H1 (cell line): ENCODE data around the gene APOBEC3C. TPM values are rescaled to one million over a fixed set of nuclear protein-coding genes. Genes with fewer than 3 reads are reported as not detected.

ENCODE experiments used
- CTCF ChIA-PET: fragments of 300-600 bp; sonication (Branson Sonifier 250); formaldehyde crosslinking; loops from one replicate; lab custom pipeline; 2021; ENCODE audit not compliant: partially characterized antibody; lab: Charles Lee
- POLR2A ChIA-PET: fragments of 300-600 bp; sonication (Branson Sonifier 250); formaldehyde crosslinking; loops from one replicate; lab custom pipeline; 2021; ENCODE audit warnings: inconsistent platforms; ENCODE audit not compliant: partially characterized antibody; lab: Charles Lee
- DNase-seq, 2 experiments: peaks; one replicate each; pipeline versions ENCODE4 v3.0.0 to v3.0.0-alpha.2; 2010 to 2022; ENCODE audit warnings: low spot score in 2 of 2, low read depth in 1 of 2, mixed read lengths in 1 of 2
- FAIRE-seq: peaks from 2 replicates; lab custom pipeline; 2011; peaks lifted over from hg19 to GRCh38; lab: Jason Lieb, UNC
- H2AFZ ChIP-seq: 2 replicates; pipeline ENCODE4 v1.8.1; 2012; ENCODE audit warnings: low read length, inconsistent platforms
- H2AK5ac ChIP-seq: 2 replicates; pipeline ENCODE4 v1.6.1; 2013; ENCODE audit warnings: low read depth, low read length
- H2BK120ac ChIP-seq: replicated peaks from 2 replicates; pipeline ENCODE3; 2013; ENCODE audit warnings: low read depth, low read length, inconsistent platforms
- H2BK12ac ChIP-seq: 2 replicates; pipeline ENCODE4 v1.6.1; 2013; ENCODE audit warnings: low read depth, low read length
- H2BK15ac ChIP-seq: 2 replicates; pipeline ENCODE4 v1.6.1; 2013; ENCODE audit warnings: low read length
- H2BK20ac ChIP-seq: 2 replicates; pipeline ENCODE4 v1.6.1; 2013; ENCODE audit warnings: low read length
- H2BK5ac ChIP-seq: 2 replicates; pipeline ENCODE4 v1.6.1; 2013; ENCODE audit warnings: low read depth, low read length
- H3K14ac ChIP-seq: 2 replicates; pipeline ENCODE4 v1.6.1; 2013; ENCODE audit warnings: inconsistent platforms; ENCODE audit not compliant: insufficient read length
- H3K18ac ChIP-seq: 2 replicates; pipeline ENCODE4 v1.6.1; 2013; ENCODE audit warnings: low read length; ENCODE audit errors: extremely low read depth
- H3K23ac ChIP-seq: 2 replicates; pipeline ENCODE4 v1.6.1; 2013; ENCODE audit warnings: inconsistent platforms; ENCODE audit not compliant: insufficient read length
- H3K23me2 ChIP-seq: 2 replicates; pipeline ENCODE4 v1.6.1; 2013; ENCODE audit warnings: low read depth, low read length
- H3K27ac ChIP-seq: 2 replicates; pipeline ENCODE4 v1.6.1; 2011; ENCODE audit warnings: low read depth, low read length, inconsistent platforms
- H3K27me3 ChIP-seq, 4 experiments: replicated peaks in 1 of 4; 1 replicate in 1 of 4; 2 replicates in 3 of 4; pipeline versions ENCODE4 v1.6.1 to v1.8.1; 2011 to 2013; ENCODE audit warnings: low read length in 3 of 4, mild to moderate bottlenecking in 3 of 4, inconsistent platforms in 2 of 4, mixed read lengths in 2 of 4, moderate library complexity in 1 of 4; ENCODE audit not compliant: control insufficient read depth in 3 of 4, insufficient read depth in 3 of 4; ENCODE audit errors: extremely low read depth in 1 of 4
- H3K36me3 ChIP-seq, 4 experiments: 2 replicates each; pipeline versions ENCODE4 v1.6.1 to v1.8.1; 2011 to 2013; ENCODE audit warnings: mild to moderate bottlenecking in 4 of 4, low read length in 3 of 4, moderate library complexity in 2 of 4, control low read depth in 1 of 4, inconsistent platforms in 1 of 4; ENCODE audit not compliant: insufficient read depth in 4 of 4, control insufficient read depth in 2 of 4
- H3K4ac ChIP-seq: replicated peaks from 2 replicates; pipeline ENCODE3; 2013; ENCODE audit warnings: low read length, low read depth, mixed read lengths, inconsistent platforms; ENCODE audit not compliant: insufficient read length
- H3K4me1 ChIP-seq, 4 experiments: replicated peaks in 1 of 4; 1 replicate in 1 of 4; 2 replicates in 3 of 4; pipeline versions ENCODE4 v1.6.1 to v1.8.1; 2011 to 2013; ENCODE audit warnings: low read length in 3 of 4, inconsistent platforms in 2 of 4, mixed read lengths in 1 of 4; ENCODE audit not compliant: insufficient read depth in 4 of 4, control insufficient read depth in 3 of 4
- H3K4me2 ChIP-seq, 2 experiments: 2 replicates each; pipeline versions ENCODE4 v1.6.1 to v1.8.1; 2011 to 2013; ENCODE audit warnings: low read depth in 2 of 2, low read length in 2 of 2, control low read depth in 1 of 2, inconsistent platforms in 1 of 2, mild to moderate bottlenecking in 1 of 2; ENCODE audit not compliant: insufficient read depth in 1 of 2
- H3K4me3 ChIP-seq, 4 experiments: fragments of 200-600, 300-600 bp in 1 of 4; sonication (generic), shearing (Covaris generic), sonication (Bioruptor Twin) in 1 of 4; 2 replicates each; pipeline versions ENCODE4 v1.5.1 to v1.8.1; 2011 to 2016; ENCODE audit warnings: low read length in 4 of 4, low read depth in 3 of 4, control low read depth in 2 of 4, inconsistent platforms in 2 of 4, mild to moderate bottlenecking in 2 of 4, mixed read lengths in 1 of 4, moderate library complexity in 1 of 4; ENCODE audit not compliant: insufficient read depth in 2 of 4; ENCODE audit errors: extremely low read depth in 1 of 4
- H3K56ac ChIP-seq: replicated peaks from 2 replicates; pipeline ENCODE3; 2013; ENCODE audit warnings: low read depth, mild to moderate bottlenecking, mixed read lengths, low read length, inconsistent platforms; ENCODE audit not compliant: insufficient read length
- H3K79me1 ChIP-seq: 2 replicates; pipeline ENCODE4 v1.6.1; 2013; ENCODE audit warnings: low read depth, low read length, control low read depth
- H3K79me2 ChIP-seq, 2 experiments: 2 replicates each; pipeline versions ENCODE4 v1.6.1 to v1.8.1; 2012 to 2013; ENCODE audit warnings: low read length in 2 of 2, mild to moderate bottlenecking in 2 of 2, inconsistent platforms in 1 of 2; ENCODE audit not compliant: insufficient read depth in 2 of 2, control insufficient read depth in 1 of 2
- H3K9ac ChIP-seq, 4 experiments: replicated peaks in 1 of 4; 1 replicate in 1 of 4; 2 replicates in 3 of 4; pipeline versions ENCODE4 v1.6.1 to v1.8.1; 2011 to 2013; ENCODE audit warnings: low read depth in 3 of 4, low read length in 3 of 4, control low read depth in 2 of 4, mild to moderate bottlenecking in 2 of 4, moderate library complexity in 2 of 4, inconsistent platforms in 1 of 4; ENCODE audit errors: extremely low read depth in 1 of 4
- H3K9me3 ChIP-seq, 2 experiments: 2 replicates each; pipeline versions ENCODE4 v1.6.1 to v1.8.1; 2012 to 2013; ENCODE audit warnings: mild to moderate bottlenecking in 2 of 2, moderate library complexity in 2 of 2, control low read depth in 1 of 2, inconsistent platforms in 1 of 2, low read depth in 1 of 2, low read length in 1 of 2, mixed read lengths in 1 of 2; ENCODE audit not compliant: insufficient read depth in 2 of 2
- H4K20me1 ChIP-seq, 2 experiments: replicated peaks in 1 of 2; 2 replicates each; pipeline versions ENCODE3 to v1.8.1; 2011 to 2013; ENCODE audit warnings: inconsistent platforms in 2 of 2, low read length in 2 of 2, mild to moderate bottlenecking in 1 of 2; ENCODE audit not compliant: insufficient read depth in 2 of 2, control insufficient read depth in 1 of 2
- H4K5ac ChIP-seq: 2 replicates; pipeline ENCODE4 v1.6.1; 2013; ENCODE audit warnings: low read length, low read depth, mixed read lengths, inconsistent platforms; ENCODE audit not compliant: insufficient read length
- H4K8ac ChIP-seq: 2 replicates; pipeline ENCODE4 v1.8.0; 2013; ENCODE audit warnings: mild to moderate bottlenecking, moderate library complexity, low read length, inconsistent platforms; ENCODE audit not compliant: insufficient read depth; ENCODE audit errors: extremely low read depth
- H4K91ac ChIP-seq: replicated peaks from 2 replicates; pipeline ENCODE3; 2013; ENCODE audit warnings: low read length, mixed read lengths, inconsistent platforms; ENCODE audit not compliant: insufficient read length
- CHD2 ChIP-seq: IDR thresholded peaks from 2 replicates; pipeline ENCODE4 v1.6.1; 2012; ENCODE audit warnings: low read length, improper control_type of control experiment
- EP300 ChIP-seq, 2 experiments: IDR thresholded peaks; 1 replicate in 1 of 2; 2 replicates in 1 of 2; pipeline ENCODE4 v1.6.1; 2011 to 2012; ENCODE audit warnings: low read depth in 2 of 2, low read length in 2 of 2, mild to moderate bottlenecking in 2 of 2, borderline replicate concordance in 1 of 2, inconsistent platforms in 1 of 2, moderate library complexity in 1 of 2
- KDM1A ChIP-seq: fragments of 200-600, 300-600 bp; sonication (generic); IDR thresholded peaks from 2 replicates; pipeline ENCODE4 v1.7.1; 2016; ENCODE audit warnings: mild to moderate bottlenecking, low read length, borderline replicate concordance
- SP4 ChIP-seq: IDR thresholded peaks from 2 replicates; pipeline ENCODE4 v1.6.1; 2012; ENCODE audit warnings: low read length, inconsistent platforms
- WGBS, 2 experiments: shearing (Covaris generic) in 1 of 2; methylation state at CpG; one replicate each; pipeline versions ENCODE4 v1.1.6 to v1.1.7; 2013 to 2015; ENCODE audit warnings: low lambda C conversion rate in 2 of 2, mixed read lengths in 2 of 2, inconsistent platforms in 1 of 2, low coverage in 1 of 2, missing lambda C conversion rate in 1 of 2; ENCODE audit not compliant: insufficient replicate concordance in 2 of 2, insufficient coverage in 1 of 2, insufficient read length in 1 of 2; ENCODE audit errors: extremely low coverage in 1 of 2, missing lambda C conversion rate in 1 of 2; 5-methylcytosine and 5-hydroxymethylcytosine counted together
- polyA plus RNA-seq, 7 experiments: library from polyadenylated mRNA; depleted of rRNA in 3 of 7; stranded (reverse) in 5 of 7; unstranded in 2 of 7; fragments of >200 nt in 5 of 7; fragments of 200-250 nt in 2 of 7; gene quantifications; 1 replicate in 5 of 7; 2 replicates in 1 of 7; 4 replicates in 1 of 7; pipeline versions ENCODE4 v1.2.1 to v1.2.3, GENCODE V29; 2011 to 2013; ENCODE audit warnings: missing spikeins in 2 of 7, mixed read lengths in 2 of 7
- total RNA-seq: library from RNA; stranded (reverse); fragmentation: NEBNext Ultra II Directional; extraction: Animal tissue kit (Norgen Biotek cat#: 25700); gene quantifications from 2 replicates; pipeline ENCODE4 v1.2.1, GENCODE V29; 2021

Gene APOBEC3C
- total and polyA plus RNA-seq, 2 of the 8 experiments (the other 6 are each of a cell fraction or from before 2014, with no cell fraction given), result 20.3 to 23.3 TPM

- H2BK20ac ChIP-seq, result 0 out of 2 replicates have a peak overlapping the region, but pooled peaks have one; percentile 90
- FAIRE-seq, result no peak
- no peak overlapping the region for H4K5ac ChIP-seq
- H3K9me3 ChIP-seq, result peaks cover 7 to 22% of the 10 kb centered on the region in 2 experiments
- H4K91ac ChIP-seq, result peak overlapping the region; percentile 6
- no peak overlapping the region for H4K8ac ChIP-seq
- peak overlapping the region; percentile 56; the same call in 1 of the 2 replicates for H3K18ac ChIP-seq
- H3K79me2 ChIP-seq, result no peaks in the 10 kb centered on the region
- H3K14ac ChIP-seq, result no peak overlapping the region
- H2BK5ac ChIP-seq, result peak overlapping the region; percentile 75; the same call in 1 of the 2 replicates
- H2BK120ac ChIP-seq, result no peak overlapping the region
- 58% methylated on average over 27 of the region's 27 CpGs; no CpG with 5 or more reads in 1 of the 2 experiments for WGBS, 2 experiments
- H3K36me3 ChIP-seq, result peaks cover 0 to 5% (median 0%) of the 10 kb centered on the region in 4 experiments; a peak in 2 of 8 replicates
- no peak overlapping the region; a peak in 2 of 7 replicates for H3K9ac ChIP-seq
- H3K23me2 ChIP-seq, result no peaks in the 10 kb centered on the region
- no peak overlapping the region; the same call in 1 of the 2 replicates for H2AK5ac ChIP-seq
- no peak overlapping the region for H3K4ac ChIP-seq
- no peak for DNase-seq
- H3K27me3 ChIP-seq, result no peaks in the 10 kb centered on the region
- H3K4me1 ChIP-seq, result peaks cover 0 to 16% (median 4%) of the 10 kb centered on the region in 4 experiments; a peak in 6 of 7 replicates
- CTCF ChIA-PET, result interaction anchor here (0.5 to 6.9 kb wide), 12 partner anchors 9 to 212 kb away, joined by 3 to 63 read pairs (median 4); no protein-coding TSS in a partner anchor
- no peaks in the 10 kb centered on the region for H3K79me1 ChIP-seq
- no peak overlapping the region for H3K23ac ChIP-seq
- H2BK15ac ChIP-seq, result no peak overlapping the region
- peak overlapping the region; percentile 54; the same call in 1 of the 2 replicates for H3K27ac ChIP-seq
- no peak overlapping the region for H2AFZ ChIP-seq
- no peak overlapping the region for H3K56ac ChIP-seq
- H4K20me1 ChIP-seq, result no peaks in the 10 kb centered on the region
- POLR2A ChIA-PET, result interaction anchor here (1.0 to 2.0 kb wide), 3 partner anchors 10 to 39 kb away, joined by 3 to 8 read pairs (median 4); no protein-coding TSS in a partner anchor
- H3K4me3 ChIP-seq, result peak overlapping the region in 1 of 4 experiments; percentile 39; a peak in 2 of 8 replicates
- H3K4me2 ChIP-seq, result peak overlapping the region; percentile 45 to 48; a peak in 3 of 4 replicates
- H2BK12ac ChIP-seq, result peak overlapping the region; percentile 90
- TF ChIP-seq EP300 (IDR thresholded peaks at IDR 0.05; ENCODE audit: borderline replicate concordance in 1 of 2, low read depth in 2 of 2, low read length in 2 of 2) (peak in 1 of 2 experiments; percentile 29; a peak in 1 of 3 replicates), SP4 (no peak), CHD2 (no peak), KDM1A (no peak)
Observed at GRCh38 chr22:38981005-38981991, 32.8 kb upstream of the APOBEC3C start.
